ENCODE measurements around the gene SLC30A2. TPM values are rescaled to one million over a fixed set of nuclear protein-coding genes. Genes with fewer than 3 reads are reported as not detected.
A peak's percentile ranks its signal among the peaks of the same experiment; 100 is the strongest.

The SLC30A2 gene
- total and polyA plus RNA-seq, 9 of the 15 experiments (the other 6 are each of a cell fraction or from before 2014, with no cell fraction given), result 0.01 to 0.18 (median 0.06) TPM; not detected in 3

DNA sequence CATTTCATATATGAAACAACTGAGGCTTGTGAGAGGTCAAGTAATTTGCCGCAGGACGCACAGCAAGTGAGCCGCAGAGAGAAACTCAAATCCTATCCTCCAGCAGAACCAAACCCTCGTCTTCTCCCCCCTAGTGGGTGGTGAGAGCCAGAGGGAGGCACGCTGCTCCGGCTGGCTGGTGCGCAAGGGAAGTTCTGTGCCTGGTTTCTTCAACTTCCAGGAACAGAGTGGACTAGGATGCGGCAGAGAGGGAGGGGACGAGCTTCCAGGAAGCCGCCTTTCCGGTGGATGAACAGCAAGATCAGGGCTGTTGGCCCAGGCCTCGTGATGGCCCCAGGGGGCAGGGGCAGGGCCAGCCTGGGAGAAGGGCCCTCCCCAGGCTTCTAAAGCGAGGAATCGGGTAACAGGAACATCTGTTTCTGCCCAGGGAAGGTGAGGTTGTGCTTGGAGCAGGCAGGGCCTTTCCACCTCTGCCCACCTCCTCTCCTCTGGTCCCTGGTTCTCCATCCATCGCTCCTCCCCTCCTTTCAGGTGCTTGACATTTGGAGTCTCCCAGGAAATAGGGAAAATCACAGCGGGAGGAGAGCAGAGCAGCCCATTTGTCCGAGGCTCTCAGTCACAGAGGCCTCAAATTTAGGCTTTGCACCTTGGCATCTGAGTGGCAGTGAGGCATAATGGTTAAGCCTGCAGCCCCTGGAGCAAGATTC is 48.9 kb upstream of the SLC30A2 start (continued):
- TF ChIP-seq, protein P1, sequence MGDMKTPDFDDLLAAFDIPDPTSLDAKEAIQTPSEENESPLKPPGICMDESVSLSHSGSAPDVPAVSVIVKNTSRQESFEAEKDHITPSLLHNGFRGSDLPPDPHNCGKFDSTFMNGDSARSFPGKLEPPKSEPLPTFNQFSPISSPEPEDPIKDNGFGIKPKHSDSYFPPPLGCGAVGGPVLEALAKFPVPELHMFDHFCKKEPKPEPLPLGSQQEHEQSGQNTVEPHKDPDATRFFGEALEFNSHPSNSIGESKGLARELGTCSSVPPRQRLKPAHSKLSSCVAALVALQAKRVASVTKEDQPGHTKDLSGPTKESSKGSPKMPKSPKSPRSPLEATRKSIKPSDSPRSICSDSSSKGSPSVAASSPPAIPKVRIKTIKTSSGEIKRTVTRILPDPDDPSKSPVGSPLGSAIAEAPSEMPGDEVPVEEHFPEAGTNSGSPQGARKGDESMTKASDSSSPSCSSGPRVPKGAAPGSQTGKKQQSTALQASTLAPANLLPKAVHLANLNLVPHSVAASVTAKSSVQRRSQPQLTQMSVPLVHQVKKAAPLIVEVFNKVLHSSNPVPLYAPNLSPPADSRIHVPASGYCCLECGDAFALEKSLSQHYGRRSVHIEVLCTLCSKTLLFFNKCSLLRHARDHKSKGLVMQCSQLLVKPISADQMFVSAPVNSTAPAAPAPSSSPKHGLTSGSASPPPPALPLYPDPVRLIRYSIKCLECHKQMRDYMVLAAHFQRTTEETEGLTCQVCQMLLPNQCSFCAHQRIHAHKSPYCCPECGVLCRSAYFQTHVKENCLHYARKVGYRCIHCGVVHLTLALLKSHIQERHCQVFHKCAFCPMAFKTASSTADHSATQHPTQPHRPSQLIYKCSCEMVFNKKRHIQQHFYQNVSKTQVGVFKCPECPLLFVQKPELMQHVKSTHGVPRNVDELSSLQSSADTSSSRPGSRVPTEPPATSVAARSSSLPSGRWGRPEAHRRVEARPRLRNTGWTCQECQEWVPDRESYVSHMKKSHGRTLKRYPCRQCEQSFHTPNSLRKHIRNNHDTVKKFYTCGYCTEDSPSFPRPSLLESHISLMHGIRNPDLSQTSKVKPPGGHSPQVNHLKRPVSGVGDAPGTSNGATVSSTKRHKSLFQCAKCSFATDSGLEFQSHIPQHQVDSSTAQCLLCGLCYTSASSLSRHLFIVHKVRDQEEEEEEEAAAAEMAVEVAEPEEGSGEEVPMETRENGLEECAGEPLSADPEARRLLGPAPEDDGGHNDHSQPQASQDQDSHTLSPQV (IDR thresholded peaks at IDR 0.05), result peak; percentile 81; the same call in 1 of the 2 replicates
- TF ChIP-seq FOXP1 (CRISPR knock-in tag; IDR thresholded peaks at IDR 0.05), result 0 out of 2 replicates have a peak, but pooled peaks have one; percentile 45
- no peak for TF ChIP-seq NFE2L1 (tag; IDR thresholded peaks at IDR 0.05; ENCODE audit: borderline replicate concordance, low read depth)
- TF ChIP-seq L3MBTL2 (IDR thresholded peaks at IDR 0.05), result peak; percentile 89
- TF ChIP-seq, protein P2, sequence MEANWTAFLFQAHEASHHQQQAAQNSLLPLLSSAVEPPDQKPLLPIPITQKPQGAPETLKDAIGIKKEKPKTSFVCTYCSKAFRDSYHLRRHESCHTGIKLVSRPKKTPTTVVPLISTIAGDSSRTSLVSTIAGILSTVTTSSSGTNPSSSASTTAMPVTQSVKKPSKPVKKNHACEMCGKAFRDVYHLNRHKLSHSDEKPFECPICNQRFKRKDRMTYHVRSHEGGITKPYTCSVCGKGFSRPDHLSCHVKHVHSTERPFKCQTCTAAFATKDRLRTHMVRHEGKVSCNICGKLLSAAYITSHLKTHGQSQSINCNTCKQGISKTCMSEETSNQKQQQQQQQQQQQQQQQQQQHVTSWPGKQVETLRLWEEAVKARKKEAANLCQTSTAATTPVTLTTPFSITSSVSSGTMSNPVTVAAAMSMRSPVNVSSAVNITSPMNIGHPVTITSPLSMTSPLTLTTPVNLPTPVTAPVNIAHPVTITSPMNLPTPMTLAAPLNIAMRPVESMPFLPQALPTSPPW (CRISPR knock-in tag; IDR thresholded peaks at IDR 0.05), result peak; percentile 63
- no peak for TF ChIP-seq MCM3 (IDR thresholded peaks at IDR 0.05)
- TF ChIP-seq, protein P3, sequence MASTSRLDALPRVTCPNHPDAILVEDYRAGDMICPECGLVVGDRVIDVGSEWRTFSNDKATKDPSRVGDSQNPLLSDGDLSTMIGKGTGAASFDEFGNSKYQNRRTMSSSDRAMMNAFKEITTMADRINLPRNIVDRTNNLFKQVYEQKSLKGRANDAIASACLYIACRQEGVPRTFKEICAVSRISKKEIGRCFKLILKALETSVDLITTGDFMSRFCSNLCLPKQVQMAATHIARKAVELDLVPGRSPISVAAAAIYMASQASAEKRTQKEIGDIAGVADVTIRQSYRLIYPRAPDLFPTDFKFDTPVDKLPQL (IDR thresholded peaks at IDR 0.05; ENCODE audit: extremely low read depth, insufficient read length), result no peak
- peak; percentile 45 for TF ChIP-seq HNRNPLL (IDR thresholded peaks at IDR 0.05; ENCODE audit: low read depth, low read length, poor library complexity, severe bottlenecking)
- TF ChIP-seq CBFA2T2 (conservative IDR thresholded peaks at IDR 0.05), result no peak
- TF ChIP-seq KDM5B (IDR thresholded peaks at IDR 0.05; ENCODE audit: insufficient replicate concordance, low read depth, low read length), result no peak
- TF ChIP-seq KHSRP (IDR thresholded peaks at IDR 0.05), result no peak
- TF ChIP-seq, protein P4, sequence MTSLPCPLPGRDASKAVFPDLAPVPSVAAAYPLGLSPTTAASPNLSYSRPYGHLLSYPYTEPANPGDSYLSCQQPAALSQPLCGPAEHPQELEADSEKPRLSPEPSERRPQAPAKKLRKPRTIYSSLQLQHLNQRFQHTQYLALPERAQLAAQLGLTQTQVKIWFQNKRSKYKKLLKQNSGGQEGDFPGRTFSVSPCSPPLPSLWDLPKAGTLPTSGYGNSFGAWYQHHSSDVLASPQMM (CRISPR knock-in tag; IDR thresholded peaks at IDR 0.05), result no peak
- TF ChIP-seq TRIM28 (IDR thresholded peaks at IDR 0.05), result no peak
- TF ChIP-seq, protein P5, sequence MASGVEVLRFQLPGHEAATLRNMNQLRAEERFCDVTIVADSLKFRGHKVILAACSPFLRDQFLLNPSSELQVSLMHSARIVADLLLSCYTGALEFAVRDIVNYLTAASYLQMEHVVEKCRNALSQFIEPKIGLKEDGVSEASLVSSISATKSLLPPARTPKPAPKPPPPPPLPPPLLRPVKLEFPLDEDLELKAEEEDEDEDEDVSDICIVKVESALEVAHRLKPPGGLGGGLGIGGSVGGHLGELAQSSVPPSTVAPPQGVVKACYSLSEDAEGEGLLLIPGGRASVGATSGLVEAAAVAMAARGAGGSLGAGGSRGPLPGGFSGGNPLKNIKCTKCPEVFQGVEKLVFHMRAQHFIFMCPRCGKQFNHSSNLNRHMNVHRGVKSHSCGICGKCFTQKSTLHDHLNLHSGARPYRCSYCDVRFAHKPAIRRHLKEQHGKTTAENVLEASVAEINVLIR (CRISPR knock-in tag; IDR thresholded peaks at IDR 0.05), result no peak
- peak in 1 of 2 experiments; percentile 55; a peak in 2 of 4 replicates for TF ChIP-seq RCOR1 (IDR thresholded peaks at IDR 0.05; ENCODE audit: borderline replicate concordance in 1 of 2, low read depth in 2 of 2, low read length in 2 of 2)
- no peak for TF ChIP-seq ZZZ3 (IDR thresholded peaks at IDR 0.05)
- no peak for TF ChIP-seq HNRNPUL1 (IDR thresholded peaks at IDR 0.05; ENCODE audit: low read length)
